Measurements from ENCODE around the gene BABAM2.
"Not testable (repeated sequence)": the region's sequence is repeated elsewhere in the genome, so short reads cannot be mapped to it uniquely, and the experiment has no call there.

BABAM2 gene

GRCh38 chr2:28085201-28085600, 194.7 kb downstream of the BABAM2 start:
- no peak for DNase-seq

- DNase-seq: no peak
Measured at GRCh38 chr2:28086611-28087010, 196.1 kb downstream of the BABAM2 start.

DNA sequence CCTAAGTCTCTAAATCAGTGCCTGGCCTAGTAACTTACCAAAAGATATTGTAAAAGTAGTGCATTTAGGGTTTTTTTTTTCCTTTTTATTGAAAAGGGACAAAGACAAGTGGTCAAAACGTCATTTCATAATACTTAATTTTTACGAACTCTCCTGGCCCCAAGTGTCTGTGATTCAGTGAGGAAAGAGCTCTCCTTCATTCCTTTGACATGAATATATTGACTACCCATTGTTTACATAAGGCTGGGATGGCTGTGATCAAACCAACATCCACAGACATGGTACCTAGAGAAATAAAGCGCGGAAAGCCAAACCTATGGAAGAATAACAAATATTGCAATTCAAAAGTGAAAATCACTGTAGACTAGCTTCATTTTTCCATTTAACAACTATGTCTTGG, 198.4 kb downstream of the BABAM2 start:
- no peak for DNase-seq

GRCh38 chr2:28089486-28089885, 199.0 kb downstream of the BABAM2 start:
- DNase-seq: no peak

GRCh38 chr2:28093308-28093707, 202.8 kb downstream of the BABAM2 start:
- DNase-seq: no peak

DNA sequence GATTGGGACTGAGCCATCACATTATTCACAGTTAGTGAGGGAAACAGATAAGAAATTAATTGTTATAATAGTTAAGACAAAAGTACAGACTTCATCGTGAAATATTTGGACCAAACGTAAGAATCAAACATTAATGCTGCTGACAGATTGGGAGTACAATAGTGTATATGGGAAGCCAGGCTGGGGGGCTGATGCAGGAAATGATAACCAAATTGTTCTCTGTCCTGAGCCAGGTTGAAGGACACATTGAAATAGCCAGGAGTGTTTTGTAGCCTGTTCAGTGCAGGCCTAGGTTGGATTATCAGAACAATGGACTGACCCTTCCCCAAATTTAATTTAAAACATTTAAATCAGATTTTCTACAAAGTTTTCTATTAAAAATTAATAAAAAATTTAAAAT, 203.2 kb downstream of the BABAM2 start:
- DNase-seq: no peak

DNA sequence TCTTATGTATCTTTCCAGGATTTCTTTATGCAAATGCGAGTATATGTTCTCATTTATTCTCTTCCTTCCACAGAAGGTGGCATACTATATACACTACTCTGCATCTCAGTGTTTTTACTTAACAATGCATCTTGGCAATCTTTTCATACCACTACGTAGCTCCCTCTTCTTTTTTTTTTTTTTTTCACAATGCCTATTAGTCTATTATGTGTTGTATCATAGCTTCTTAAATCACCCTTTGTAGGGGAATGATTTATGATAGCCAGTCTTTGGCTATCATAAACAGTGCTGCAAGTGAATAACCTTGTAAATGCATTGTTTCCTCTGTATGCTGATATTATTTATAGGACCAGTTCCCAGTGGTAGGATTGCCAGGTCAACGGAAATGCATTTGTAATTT, 204.2 kb downstream of the BABAM2 start:
- DNase-seq: no peak

GRCh38 chr2:28095622-28096021, 205.1 kb downstream of the BABAM2 start:
- no peak for DNase-seq

DNA sequence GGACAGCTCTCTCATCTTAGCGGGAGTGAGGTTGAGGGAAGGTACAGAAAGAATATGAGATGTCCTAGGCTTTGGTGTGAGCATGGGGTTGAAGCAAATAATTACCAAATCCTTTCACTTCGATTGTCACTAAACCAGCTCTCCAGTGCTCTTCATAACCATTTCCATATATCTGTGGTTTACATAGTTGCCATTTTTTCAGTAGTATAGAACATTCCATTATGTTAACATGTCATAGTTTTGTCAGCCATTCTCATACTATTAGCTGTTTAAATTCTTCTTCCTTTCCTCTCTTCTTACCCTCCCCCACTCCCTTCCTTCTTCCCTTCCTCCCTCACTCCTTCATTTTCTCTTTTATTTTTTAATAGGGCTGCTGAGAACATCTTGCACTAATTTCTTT, 205.9 kb downstream of the BABAM2 start:
- no peak for DNase-seq

GRCh38 chr2:28098501-28099225, 208.1 kb downstream of the BABAM2 start:
- DNase-seq: no peak

DNA sequence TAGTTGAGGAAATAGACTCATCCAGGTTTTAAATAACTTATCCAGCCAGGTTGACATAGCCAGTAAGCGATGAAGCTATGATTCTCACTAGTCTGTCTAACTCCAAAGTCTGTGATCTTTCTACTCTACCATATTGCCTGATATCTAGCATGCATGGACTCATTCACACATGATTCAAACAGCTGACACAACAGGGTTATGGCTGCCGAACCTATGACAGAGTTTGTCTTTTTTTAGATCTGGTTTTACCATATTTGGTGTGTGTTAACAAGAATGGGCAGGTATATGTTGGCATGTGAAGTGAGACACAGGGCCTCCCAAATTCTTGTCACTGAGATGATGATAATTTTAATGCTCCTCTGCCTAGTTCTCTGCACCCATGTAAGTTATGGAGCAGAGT, 210.6 kb downstream of the BABAM2 start:
- no peak for DNase-seq

GRCh38 chr2:28101892-28102291, 211.4 kb downstream of the BABAM2 start:
- DNase-seq: no peak

GRCh38 chr2:28102455-28102874, 211.9 kb downstream of the BABAM2 start:
- no peak for DNase-seq

DNA sequence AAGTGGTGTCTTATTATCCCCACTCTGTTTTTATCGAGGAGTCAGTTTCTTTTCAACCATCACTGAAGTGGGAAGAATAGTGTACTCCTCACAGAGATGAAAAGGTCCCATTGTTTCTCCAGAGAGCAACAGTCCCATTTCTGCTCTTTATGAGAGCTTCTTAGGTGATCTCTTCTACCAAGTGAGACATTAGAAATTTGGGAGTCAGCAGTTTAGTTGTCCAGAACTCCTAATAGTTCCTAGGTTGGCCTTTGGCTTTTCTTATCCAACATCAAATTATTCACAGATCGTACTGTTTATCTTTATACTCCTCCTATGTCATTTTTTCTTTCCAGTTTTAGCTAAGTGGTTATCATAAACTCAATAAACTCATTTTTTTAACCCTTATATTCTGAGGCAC, 213.1 kb downstream of the BABAM2 start:
- DNase-seq: no peak

GRCh38 chr2:28108143-28108542, 217.6 kb downstream of the BABAM2 start:
- no peak for DNase-seq

GRCh38 chr2:28113771-28114170, 223.2 kb downstream of the BABAM2 start:
- not testable (repeated sequence) for DNase-seq

DNA sequence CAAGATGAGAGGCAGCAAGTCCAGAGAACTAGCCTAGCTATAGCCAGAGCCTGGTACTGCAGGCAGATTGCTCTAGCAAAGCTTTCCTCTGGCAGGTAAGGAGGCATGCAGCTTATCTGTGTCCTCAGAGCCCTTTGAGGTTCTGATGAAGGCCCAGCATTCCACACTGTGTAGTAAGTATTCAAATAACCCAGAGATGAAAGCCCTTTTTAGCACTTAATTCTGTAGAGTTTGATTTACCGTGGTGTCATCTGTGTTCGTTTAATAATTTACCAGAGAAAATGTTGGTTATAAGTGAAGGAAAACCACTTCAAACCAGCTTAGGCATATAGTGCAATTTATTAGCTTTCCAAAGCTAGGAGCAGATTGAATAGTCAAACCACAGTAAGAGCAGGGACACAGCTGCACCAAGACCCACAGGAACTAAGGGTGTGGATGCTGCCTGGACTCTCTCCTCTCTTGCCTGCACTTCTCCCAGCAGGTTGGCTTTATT, 226.6 kb downstream of the BABAM2 start:
- no peak for DNase-seq

DNA sequence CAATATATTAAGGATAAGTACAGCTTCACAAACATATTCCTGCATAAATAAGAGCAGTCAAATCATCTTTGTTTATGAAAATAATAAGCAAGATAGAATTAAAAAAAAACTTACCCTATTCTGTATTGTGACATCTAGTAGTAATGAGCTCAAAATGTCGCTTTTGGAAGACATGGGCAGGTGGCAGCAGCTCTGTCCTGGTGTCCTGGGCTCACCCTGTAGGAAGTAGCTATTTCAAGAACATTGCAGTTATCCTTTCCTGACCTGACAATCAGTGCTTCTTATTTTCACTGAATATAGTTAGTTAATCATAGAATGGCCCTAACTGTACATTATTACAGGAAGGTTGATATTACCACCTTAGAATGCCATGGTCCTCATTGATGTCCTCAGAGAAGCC, 229.1 kb downstream of the BABAM2 start:
- no peak for DNase-seq

GRCh38 chr2:28128281-28128950, 237.9 kb downstream of the BABAM2 start:
- no peak for DNase-seq

DNA sequence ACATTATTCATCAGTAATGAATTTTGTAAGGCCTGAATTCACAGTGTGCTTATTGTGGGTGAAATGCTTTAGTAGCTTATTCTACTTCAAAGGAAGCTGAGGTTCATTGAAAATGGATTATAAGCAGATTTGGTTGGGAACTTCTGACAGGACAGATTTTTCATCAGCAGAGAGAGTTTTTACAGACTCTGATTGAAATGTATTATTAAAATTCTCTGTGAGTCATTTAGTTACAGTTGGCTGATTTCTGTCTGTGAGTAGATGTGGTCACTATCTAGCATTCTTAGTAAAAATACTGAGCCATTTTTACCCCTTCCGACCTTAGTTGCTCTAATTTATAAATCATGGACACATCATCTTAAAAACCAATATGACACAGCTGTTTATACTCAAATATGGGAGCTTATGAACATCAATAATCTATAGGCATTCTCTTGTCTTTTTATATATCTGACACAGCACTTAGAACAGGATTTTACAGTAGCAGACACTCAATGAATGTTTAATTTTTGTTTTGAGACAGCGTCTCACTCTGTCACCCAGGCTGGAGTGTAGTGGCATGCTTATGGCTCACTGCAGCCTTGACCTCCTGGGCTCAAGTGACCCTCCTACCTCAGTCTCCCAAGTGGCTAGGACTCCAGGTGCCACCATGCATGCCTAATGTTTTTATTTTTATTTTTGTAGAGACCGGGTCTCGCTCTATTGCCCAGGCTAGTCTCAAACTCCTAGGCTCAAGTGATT, 239.6 kb downstream of the BABAM2 start:
- DNase-seq: no peak

DNA sequence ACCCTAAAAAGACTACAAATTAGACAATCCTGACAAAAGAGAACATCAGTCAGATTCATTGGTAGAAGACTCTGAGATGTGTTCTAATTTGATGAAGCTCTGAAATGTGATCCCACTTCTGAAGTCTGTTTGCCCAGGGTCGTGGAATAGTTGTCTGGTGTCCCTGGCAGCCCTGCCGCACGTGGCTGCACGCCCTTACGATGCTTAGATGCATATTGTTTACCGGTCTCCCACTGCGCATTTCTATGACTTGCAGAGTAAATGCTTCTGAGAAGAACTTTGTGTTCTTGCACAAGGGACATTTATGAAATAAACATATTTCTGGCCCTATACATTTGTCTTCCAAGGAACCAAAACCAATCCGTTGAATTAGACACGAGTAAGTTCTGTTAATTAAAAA, 243.2 kb downstream of the BABAM2 start:
- DNase-seq: no peak

DNA sequence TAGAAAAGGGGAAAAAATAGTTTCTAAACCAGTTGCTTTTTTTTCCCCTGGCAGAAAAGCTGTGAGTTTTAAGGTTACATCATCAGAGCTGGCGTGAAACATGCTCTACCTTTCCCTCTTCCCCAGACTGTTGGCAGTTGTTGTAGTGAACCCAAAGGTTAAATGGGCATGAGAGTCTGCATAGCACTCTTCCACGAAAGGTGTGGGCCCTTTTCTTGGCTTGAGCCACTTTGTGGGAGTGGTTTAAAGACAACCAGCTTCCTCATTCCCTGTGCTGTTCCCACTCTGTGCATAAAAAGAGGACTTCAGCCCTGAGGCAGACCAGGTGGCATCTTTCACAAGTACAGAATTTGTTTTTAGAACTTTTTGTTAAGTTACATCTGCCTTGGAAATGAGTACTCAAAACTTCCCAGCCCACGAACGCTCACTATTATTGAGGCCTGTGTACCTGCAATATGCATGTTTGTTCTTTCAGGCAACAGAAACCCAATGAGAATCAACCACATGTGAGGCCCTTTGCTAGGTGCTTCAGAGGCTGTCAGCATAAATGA, 243.8 kb downstream of the BABAM2 start:
- no peak for DNase-seq

DNA sequence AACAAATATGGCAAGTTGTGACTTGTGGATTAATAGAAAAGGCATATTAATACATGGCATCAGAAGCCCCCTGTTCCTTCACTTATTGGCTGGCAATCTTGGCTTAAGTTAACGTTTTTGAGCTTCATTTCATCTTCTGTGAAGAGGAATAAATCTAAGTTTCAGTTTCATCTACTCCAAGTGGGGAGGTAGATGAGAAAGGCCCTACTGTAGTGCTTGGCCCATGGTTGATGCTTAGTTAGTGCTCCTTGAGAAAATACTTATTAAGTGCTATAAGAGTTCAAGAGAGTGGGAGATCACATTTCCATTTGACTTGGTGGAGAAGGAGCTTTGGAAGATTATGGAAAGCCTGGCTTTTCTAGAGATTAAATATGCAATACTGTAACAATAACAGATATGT, 244.3 kb downstream of the BABAM2 start:
- no peak for DNase-seq

DNA sequence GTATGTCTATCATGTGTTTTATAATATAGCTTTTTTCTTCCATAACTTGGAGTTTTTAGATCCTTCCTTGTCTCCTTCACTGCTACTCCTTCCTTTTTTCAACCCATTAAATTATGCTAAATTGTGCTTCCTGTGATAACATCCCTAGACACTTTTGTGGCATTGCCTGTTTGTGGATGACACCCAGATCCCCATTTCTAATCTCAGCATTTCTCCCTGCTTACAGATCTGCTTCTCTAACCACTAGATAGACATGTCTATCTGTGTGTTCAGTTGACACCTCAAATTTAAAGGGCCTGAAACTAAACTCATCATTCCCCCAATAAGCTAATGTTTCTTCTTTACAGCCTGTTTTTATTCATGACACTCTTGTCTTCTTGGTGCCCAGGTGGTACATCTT, 244.8 kb downstream of the BABAM2 start:
- no peak for DNase-seq

Data from DMS153 (cell line).